T-helper 22 cell (primary cell): ENCODE data around the gene PPP5C.

Experiments
- DNase-seq: peaks from one replicate; pipeline ENCODE4 v3.0.0-alpha.2; 2020; ENCODE audit warnings: low read depth

PPP5C gene

DNA sequence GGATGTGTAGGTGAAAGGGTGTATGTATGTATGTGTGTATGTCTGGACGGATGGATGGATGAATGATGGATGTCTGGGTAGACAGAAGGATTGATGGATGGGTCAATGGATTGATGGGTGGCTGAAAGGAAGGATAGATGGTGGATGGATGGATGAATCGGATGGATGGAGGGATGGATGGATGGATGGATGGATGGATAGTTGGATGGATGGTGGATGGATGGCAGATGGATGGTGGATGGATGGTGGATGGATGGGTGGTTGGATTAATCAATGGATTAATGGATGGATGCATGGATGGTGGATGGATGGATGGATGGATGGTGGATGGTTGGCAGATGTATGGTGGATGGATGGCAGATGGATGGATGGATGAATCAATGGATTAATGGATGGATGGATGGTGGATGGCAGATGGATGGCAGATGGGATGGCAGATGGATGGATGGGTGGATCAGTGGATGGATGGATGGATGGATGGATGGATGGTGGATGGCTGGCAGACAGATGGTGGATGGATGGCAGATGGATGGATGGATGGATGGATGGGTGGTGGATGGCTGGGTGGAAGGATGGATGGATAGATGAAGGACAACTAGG lies 16.5 kb upstream of the PPP5C start:
- no peak for DNase-seq

GRCh38 chr19:46337487-46337886 lies 9.4 kb upstream of the PPP5C start:
- no peak for DNase-seq

DNA sequence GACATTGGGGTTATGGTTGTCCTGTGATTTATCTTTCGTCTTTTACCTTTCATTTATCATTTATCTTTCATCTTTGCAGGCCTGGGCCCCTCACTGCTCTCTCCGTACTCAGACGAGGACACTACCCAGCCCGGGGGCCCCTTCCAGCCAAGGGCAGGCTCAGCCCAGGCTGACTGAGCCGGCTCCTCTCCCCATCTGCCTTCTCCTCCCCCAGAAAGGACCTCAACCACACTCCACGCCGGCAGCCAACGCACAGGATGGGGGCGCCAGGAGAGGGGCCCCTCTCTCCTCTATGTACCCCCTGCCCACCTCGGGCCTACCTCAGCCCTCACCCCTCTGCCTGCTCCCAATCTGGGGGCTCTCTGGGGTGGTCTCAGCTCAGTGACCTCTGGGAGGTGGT lies 7.4 kb upstream of the PPP5C start:
- DNase-seq = no peak

GRCh38 chr19:46340051-46340659 lies 6.7 kb upstream of the PPP5C start:
- no peak for DNase-seq

- DNase-seq = no peak
Observed at GRCh38 chr19:46341937-46342336, 5.0 kb upstream of the PPP5C start.

DNA sequence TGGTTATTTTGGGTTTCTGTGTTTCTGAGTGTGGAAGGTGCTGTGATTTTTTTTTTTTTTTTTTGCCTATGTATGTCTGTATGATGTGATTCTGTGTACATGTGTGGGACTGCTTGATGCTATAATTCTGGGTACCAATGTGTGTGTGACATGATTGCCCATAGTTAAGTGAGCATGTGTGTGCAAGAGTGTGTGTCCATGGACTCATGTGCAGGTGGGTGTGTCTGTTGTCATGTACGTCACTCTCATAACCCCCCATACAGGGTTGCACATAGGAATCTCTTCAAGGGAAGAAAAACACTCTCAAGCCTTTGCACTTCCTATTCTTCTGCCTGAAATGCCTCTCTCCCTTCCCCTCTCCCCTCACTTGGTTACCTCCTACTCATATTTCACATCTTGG lies 2.5 kb upstream of the PPP5C start:
- no peak for DNase-seq

GRCh38 chr19:46345157-46345556 lies 1.7 kb upstream of the PPP5C start:
- no peak for DNase-seq

DNA sequence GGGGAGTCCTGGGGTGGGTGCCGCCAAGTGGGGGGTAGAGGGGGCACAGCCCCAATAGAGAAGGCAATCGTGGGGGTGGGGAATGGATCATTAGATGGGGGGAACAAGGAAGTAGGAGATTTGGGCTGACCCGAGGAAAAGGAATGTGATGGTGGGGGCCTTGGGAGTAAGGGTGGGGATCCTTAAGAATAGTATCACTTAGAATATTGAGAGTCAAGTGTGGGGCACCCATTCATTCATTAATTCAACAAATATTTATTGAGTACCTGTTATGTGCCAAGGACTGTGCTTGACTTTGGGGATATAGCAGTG lies 641 bp downstream of the PPP5C start:
- DNase-seq = no peak

DNA sequence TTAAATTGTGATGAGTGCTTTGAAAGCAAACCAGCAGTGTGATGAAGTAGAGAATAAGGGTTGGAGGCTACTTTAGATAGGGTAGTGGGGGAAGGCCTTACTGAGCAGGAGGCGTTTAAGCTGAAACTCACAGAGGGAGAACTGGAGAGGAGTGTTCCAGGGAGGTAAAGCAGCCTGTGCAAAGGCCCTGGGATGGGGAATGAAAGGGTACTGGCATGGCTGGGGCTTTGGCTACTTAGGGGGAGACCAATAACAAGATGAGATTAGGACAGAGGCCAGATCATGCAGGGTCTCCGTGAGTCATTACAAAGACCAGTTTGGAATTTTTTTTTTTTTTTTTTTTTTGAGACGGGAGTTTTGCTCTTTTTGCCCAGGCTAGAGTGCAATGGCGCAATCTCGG lies 1.1 kb downstream of the PPP5C start:
- no peak for DNase-seq

DNA sequence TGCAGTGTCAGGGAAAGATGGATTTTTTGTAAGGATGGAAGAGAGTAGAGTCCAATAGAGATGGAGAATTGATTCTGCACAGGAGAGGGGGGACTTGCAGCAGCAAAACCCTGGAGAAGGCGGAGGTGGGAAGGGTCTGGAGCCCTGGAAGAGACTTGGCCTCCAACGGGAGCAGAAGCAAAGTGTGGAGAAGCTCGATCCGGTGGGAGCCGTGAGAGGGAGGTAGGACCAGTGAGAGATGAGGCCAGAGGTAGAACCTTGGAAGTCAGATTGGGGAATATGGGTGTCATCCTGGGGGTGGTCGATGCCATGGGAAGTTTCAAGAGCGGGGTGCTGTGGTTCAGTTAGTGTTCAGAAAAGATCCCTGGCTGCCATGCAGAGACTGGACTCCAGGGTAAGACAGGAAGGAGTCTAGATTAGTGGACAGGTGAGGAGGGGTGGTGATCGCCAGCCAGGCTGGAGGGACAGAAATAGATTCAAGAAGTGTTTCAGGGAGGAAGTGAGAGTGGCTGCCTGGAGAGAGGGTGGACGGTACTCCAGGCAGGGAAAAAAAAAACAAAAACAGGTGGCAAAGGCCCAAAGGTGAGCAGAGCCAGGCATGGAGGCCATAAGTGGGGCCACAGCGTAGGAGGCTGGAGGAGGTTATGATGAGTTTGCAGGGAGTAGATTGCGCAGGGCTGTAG lies 2.6 kb downstream of the PPP5C start:
- no peak for DNase-seq

GRCh38 chr19:46350029-46350757 lies 3.3 kb downstream of the PPP5C start:
- no peak for DNase-seq

GRCh38 chr19:46350758-46351159 lies 3.9 kb downstream of the PPP5C start:
- DNase-seq = no peak

- no peak for DNase-seq
Observed at GRCh38 chr19:46351241-46352041, 4.6 kb downstream of the PPP5C start.

- DNase-seq = no peak
Observed at GRCh38 chr19:46353730-46354528, 7.0 kb downstream of the PPP5C start.

GRCh38 chr19:46355234-46356148 lies 8.6 kb downstream of the PPP5C start:
- no peak for DNase-seq

DNA sequence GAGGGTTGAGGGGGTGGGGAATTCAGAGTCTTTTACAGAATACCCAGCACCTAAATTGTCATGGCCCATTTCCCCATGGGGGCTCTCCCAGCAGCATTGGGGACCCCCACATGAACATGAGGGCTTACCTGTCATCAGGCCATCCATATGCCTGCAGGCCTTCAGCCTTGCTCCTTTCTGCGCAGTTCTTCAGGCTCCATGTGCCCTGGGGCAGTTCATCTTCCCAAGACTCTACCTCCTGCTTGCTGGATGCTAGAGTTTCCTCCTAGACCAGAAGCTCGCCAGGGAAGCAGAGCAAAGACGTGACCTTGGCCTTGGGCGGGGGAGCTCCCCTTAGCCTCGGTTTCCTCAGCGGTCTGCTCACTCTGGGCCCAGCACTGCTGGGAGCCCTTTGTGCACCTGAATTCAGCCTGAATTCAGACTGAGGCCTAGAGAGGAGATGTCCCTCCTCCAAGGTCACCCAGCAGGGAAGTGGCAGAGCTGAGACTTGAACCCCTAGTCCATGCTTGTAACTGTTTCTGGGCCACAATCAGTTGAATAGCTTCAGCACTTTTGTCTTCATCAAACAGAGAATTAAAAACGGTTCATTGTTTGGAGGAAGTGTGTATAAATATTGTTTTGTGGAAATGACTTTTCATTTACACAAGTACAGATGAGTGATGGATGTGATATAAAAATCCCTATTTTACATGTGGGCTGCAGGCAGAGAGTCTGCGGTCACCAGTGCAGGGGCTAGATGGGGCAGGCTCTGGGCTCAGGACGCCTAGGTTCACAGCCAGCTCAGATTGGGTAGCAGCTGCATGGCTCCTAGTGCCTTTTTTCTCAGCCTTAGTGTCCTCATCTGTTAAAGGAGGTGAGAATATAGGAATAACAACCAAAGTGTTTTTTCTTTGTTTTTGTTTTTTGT lies 9.5 kb downstream of the PPP5C start:
- no peak for DNase-seq

GRCh38 chr19:46357846-46358583 lies 11.1 kb downstream of the PPP5C start:
- DNase-seq = no peak

- DNase-seq = no peak
Observed at GRCh38 chr19:46361915-46362314, 15.0 kb downstream of the PPP5C start.

GRCh38 chr19:46364359-46364758 lies 17.5 kb downstream of the PPP5C start:
- DNase-seq = no peak
